ENCODE data around the gene NTN1. TPM values are rescaled to one million over a fixed set of nuclear protein-coding genes. Genes with fewer than 3 reads are reported as not detected.

The NTN1 gene
- total RNA-seq, 4 donors from 2014 or later = 5.9 to 11.6 (median 8.5) TPM

DNA sequence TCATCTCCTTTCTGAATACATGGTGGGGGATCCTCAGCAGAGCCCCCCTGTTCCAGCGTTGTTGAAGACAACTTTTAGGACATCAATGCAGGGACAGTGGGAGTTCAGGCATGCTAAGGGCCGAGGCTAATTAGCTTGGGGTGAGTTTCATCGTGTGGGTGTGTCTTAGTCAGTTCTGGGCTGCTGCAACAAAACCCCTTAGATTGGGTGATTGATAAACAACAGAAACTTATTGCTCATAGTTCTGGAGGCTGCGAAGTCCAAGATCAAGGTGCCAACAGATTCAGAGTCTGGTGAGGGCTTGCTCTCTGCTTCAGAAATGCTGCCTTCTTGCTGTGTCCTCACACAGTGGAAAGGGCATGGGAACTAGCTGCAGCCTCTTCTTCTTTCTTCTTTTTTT lies 214.0 kb downstream of the NTN1 start:
- intact Hi-C loops (cut with DNase I; ENCODE audit: low total_unique reads) = no loop called here
- DNase-seq (ENCODE audit: low spot score in 2 of 2) = no peak
- TF ChIP-seq POLR2A (IDR thresholded peaks at IDR 0.05) = no peak
- TF ChIP-seq, protein P1, sequence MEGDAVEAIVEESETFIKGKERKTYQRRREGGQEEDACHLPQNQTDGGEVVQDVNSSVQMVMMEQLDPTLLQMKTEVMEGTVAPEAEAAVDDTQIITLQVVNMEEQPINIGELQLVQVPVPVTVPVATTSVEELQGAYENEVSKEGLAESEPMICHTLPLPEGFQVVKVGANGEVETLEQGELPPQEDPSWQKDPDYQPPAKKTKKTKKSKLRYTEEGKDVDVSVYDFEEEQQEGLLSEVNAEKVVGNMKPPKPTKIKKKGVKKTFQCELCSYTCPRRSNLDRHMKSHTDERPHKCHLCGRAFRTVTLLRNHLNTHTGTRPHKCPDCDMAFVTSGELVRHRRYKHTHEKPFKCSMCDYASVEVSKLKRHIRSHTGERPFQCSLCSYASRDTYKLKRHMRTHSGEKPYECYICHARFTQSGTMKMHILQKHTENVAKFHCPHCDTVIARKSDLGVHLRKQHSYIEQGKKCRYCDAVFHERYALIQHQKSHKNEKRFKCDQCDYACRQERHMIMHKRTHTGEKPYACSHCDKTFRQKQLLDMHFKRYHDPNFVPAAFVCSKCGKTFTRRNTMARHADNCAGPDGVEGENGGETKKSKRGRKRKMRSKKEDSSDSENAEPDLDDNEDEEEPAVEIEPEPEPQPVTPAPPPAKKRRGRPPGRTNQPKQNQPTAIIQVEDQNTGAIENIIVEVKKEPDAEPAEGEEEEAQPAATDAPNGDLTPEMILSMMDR (IDR thresholded peaks at IDR 0.05) = no peak
- no peak overlapping the region for H3K4me3 ChIP-seq (ENCODE audit: low read depth, poor library complexity, severe bottlenecking)
- 56 to 74% methylated on average over 4 of the region's 4 CpGs for WGBS, 2 donors

DNA sequence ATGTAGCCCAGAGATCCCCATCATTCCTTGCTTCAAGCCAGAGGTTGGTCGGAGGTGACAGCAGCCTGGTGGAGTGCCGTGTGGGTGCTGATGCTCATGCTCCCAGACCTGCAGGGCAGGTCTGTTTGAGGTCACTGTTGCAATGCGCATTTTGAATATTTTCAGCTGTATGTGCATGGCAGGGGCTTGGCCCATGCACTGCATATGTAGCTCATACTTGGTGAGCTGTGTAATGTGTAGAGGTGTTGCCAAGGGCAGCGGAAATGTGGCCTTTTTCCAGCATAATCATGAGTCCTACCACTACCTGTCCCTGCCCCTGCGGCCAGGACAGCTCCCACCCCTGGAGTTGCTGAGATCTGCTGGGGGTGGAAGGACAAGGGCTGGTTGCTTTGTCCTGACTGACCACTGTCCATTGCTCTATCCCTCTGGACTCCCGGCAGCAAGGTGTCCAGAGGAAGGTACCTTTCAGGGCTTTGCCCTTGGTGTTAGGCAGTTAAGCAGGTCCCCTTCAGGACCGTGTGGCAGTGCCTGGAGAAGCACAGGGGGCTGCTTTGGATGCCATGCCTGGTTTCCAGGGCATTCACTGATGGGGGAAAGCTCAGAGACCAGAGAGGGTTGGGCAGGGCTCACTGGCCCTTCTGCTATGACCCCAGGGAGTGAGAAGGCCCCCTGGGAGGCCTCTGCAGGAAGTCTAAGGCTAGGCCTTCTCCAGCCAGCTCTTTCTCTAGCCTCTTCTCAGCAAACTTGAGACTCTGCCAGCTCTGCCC lies 215.2 kb downstream of the NTN1 start:
- WGBS, 2 donors = 66 to 73% methylated on average over 5 to 6 of the region's 7 CpGs
- no peak overlapping the region for H3K4me3 ChIP-seq (ENCODE audit: low read depth, poor library complexity, severe bottlenecking)
- DNase-seq (ENCODE audit: low spot score in 2 of 2) = no peak
- intact Hi-C loops (cut with DNase I; ENCODE audit: low total_unique reads) = no loop called here
- TF ChIP-seq POLR2A (IDR thresholded peaks at IDR 0.05) = no peak
- TF ChIP-seq, protein P1 (IDR thresholded peaks at IDR 0.05) = no peak

DNA sequence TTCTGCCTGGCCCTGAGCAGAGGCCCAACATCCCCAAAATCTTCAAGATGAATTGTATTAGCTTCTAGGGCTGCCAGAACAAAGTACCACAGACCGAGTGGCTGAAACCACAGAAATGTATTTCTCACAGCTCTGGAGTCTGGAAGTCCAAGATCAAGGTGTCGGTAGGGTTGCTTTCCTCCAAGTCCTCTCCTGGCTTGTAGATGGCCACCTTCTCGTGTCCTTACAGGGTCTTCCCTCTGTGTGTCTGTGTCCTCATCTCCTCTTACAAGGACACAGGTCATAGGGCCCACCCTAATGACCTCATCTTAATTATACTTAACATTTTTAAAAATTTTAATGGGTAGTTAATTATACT lies 215.7 kb downstream of the NTN1 start:
- TF ChIP-seq, protein P1 (IDR thresholded peaks at IDR 0.05) = no peak
- TF ChIP-seq POLR2A (IDR thresholded peaks at IDR 0.05) = no peak
- DNase-seq (ENCODE audit: low spot score in 2 of 2) = no peak
- WGBS, 2 donors = 90 to 93% methylated on average over 3 of the region's 3 CpGs
- intact Hi-C loops (cut with DNase I; ENCODE audit: low total_unique reads) = no loop called here
- H3K4me3 ChIP-seq (ENCODE audit: low read depth, poor library complexity, severe bottlenecking) = no peak overlapping the region

DNA sequence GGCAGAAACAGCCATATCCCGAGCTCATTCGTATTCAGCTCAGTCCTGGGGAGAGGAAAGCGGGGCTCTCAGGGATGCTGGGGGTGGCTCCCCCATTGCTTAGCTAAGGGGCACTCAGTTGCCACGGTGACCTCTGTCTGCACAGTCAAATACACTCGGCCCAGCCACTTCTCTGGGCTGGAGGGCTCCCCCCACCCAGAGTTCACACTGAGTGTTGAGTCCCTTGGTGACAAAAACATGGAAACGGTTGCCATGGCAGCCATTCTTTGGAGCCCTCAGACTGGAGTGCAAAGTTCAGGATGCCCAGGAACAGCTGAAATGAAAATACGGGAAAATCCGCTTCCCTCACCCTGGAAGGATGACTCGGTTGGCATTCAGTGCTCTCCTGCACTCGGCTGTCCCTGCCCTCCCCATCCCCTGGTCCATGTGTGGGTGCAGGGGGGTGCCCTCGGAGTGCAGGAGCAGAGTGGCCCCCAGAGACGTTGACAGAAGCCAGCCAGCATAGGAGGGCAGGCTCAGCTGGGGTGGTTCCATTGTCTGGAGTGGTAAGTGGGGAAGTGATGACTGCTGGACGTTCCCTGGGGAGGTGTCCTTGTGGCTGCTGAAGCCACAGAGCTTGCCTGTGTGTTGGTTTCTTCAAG lies 216.5 kb downstream of the NTN1 start:
- intact Hi-C loops (cut with DNase I; ENCODE audit: low total_unique reads) = no loop called here
- no peak for DNase-seq (ENCODE audit: low spot score in 2 of 2)
- no peak overlapping the region for H3K4me3 ChIP-seq (ENCODE audit: low read depth, poor library complexity, severe bottlenecking)
- TF ChIP-seq, protein P1 (IDR thresholded peaks at IDR 0.05) = no peak
- no peak for TF ChIP-seq POLR2A (IDR thresholded peaks at IDR 0.05)
- 80 to 84% methylated on average over 11 to 13 of the region's 13 CpGs for WGBS, 2 donors

DNA sequence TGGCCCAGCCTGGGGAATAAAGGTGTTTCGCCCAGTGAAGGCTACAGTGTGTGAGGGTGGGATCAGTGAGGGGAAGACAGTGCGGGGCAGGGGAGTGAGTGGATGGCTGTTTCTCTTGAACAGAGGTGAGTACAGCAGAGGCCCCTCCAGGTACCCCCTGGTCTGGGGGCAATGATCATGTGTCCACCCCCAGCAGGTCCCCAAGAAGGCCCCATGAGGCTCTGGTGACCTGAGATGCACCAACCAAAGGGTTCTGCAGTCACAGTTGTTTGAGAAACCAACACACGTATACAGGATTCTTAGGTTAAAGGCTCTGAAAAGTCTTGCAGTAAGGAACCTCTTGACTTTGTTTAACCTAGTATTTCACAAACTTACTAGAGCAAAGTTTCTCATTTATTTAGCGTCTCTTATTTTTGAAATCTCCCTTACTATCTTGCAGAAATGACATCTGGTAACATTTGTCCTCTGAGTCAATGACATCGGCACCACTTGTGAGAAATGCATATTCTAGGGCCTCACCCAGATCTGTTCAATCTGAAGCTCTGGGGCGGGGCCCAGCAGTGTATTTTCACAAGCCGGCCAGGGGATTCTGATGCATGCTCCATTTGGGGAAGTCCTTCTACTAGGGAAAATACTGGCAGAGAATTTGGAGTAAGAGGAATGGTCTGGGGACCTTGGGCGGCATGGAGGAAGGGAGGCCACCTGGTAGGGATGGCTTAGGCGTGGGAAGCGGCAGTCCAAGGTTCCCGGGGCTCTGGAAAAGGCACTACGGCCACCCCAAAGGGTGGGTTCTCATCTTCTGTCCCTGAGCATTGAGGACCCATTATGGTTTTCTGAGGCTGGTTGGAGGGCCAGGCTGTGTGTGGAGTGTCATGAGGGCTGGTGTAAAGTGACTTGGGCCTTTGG lies 217.3 kb downstream of the NTN1 start:
- WGBS, 2 donors = 75 to 76% methylated on average over 12 of the region's 12 CpGs
- DNase-seq (ENCODE audit: low spot score in 2 of 2) = no peak
- intact Hi-C loops (cut with DNase I; ENCODE audit: low total_unique reads) = no loop called here
- no peak overlapping the region for H3K4me3 ChIP-seq (ENCODE audit: low read depth, poor library complexity, severe bottlenecking)
- TF ChIP-seq, protein P1 (IDR thresholded peaks at IDR 0.05) = no peak
- no peak for TF ChIP-seq POLR2A (IDR thresholded peaks at IDR 0.05)
